DMS79 (cell line): ENCODE measurements around the gene PUM2.

Source experiments
- DNase-seq: peaks from one replicate; lab custom pipeline; 2025; lab: John Stamatoyannopoulos, UW

PUM2 gene

DNA sequence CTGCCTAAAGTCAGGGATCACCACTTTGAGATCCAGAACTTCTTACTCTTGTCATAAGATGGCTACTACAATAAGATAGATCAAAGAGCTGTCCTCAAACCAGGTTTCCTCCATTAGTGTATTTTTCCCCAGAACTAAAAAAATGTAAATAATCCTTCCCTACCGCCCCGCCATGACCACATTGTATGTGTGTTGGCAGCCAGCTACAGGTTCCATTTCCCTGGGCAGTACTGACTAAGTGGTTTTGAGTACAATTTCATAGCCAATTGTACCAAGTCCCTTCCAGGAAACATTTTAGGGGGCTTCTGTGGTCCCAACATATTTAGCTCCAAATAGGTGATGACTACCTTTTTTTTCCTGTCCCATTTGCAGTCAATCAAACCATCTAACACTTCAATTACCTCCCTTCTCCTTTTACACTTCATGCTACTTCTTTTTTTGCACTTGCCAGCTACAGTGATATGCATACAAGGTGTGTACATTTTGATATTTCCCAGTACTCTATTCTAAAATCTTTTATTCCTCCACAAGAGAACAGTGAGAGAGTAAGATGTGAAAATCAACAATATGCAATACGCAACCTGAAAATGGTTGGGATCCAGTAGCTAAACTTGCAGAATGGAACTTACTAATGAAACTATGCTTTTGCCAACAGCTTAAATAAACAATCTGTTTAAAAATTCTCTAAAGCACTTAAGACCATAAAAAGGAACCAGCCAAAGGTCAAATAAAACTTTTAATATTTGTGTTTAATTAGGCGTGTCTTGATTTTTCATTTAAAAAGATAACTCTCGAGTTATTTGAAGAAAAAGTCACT is 3.9 kb downstream of the PUM2 start:
- no peak for DNase-seq

DNA sequence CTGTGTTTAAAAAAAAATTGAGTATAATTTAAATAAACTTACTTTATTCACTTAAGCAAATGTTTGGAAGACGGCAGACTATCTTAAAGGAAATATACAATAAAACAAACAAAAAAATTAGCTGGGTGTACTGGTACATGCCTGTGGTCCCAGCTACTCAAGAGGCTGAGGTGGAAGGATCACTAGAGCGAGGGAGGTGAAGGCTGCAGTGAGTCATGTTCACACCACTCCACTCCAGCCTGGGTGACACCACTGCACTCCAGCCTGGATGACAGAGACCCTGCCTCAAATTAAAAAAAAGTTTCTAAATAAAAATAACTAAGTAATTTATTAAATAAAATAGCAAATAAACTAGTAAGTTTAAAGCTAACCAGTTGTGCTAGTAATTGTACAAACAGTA is 7.5 kb downstream of the PUM2 start:
- DNase-seq = no peak

DNA sequence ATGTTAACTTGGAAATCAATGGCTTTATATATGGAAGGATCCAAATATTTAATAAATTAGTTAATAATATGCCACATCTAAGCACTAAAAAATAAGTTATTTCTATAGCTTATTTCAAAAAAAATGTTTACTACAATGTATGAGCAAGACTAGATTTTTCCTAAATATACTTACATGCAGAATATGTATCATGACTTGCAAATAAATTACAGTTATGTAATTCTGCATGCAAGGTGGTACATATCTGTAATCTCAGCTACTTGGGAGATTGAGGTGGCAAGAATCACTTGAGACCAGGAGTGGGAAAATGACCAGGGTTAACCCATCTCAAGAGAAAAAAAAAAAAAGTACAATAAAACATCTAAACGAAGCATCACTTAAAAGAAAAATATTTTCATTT is 11.6 kb downstream of the PUM2 start:
- DNase-seq = no peak

DNA sequence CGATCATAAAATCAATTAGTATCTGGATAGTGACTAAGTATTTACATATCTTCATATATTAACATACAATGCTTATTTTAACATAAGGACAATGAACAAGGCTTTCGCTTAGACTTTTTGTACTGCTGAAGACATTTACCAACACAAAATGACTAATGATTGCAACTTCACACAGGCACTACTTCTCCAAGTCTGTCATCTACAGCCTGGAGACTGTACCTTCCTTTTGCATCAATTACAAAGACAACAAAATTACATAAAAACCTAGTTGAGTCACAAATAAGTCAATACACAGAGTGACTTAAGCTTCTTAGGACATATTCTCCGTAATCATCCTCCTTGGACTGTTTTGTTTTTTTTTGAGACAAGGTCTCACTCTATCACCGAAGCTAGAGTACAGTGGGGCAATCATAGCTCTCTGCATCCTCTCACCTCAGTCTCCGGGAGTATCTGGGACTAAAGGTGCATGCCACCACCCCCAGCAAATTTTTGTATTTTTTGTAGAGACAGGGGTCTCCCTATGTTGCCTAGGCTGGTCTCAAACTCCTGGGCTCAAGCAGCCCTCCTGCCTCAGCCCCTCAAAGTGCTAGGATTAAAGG is 15.9 kb downstream of the PUM2 start:
- DNase-seq = no peak

DNA sequence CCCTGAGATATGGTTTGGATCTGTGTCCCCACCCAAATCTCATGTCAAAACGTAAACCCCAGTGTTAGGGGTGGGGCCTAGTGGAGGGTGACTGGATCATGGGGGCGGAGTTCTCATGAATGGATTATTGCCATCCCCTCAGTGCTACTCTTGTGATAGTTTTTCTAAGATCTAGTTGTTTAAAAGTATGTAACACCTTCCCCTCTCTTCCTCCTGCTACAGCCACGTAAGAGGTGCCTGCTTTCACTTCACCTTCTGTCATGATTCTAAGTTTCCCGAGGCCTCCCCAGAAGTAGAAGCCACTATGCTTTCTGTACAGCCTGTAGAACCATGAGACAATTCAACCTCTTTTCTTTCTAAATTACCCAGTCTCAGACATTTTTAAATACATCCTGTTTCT is 16.9 kb downstream of the PUM2 start:
- DNase-seq = no peak

DNA sequence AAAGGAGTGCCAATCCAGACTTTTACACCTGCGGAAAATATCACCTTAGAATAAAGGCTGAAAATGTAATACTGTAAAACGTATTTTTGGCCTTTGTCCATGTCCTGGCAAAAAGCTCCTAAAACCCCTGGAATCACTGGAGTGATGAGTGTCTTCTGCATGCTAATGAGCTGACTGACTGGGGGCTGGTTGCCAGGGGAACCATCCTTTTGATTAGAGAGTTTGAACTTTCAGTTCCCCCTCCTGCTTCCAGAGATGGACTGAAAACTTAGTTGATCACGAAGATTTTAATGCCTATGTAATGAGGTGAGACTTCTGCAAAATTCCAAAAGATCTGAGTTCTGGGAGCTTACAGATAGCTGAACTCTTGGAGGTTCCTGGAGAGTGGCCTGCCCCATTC is 20.5 kb downstream of the PUM2 start:
- DNase-seq = no peak

DNA sequence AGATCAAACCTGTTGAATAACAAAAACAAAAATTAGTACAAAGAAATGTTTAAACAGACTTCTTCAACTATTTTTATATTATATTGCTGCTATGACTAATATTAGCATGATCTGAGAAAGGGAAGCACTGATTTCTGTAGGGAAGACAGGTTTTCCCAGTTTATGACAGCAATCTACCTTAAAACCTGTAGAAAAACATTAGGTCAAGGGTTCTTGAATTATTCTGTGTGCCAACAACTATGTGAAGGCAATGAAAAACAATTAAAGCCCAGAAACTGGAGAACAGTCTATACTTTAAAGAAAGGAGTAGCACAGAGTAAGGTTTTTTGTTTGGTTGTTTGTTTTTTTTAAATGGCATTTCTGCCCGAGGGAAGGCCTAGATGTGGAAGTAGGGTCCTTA is 23.3 kb downstream of the PUM2 start:
- no peak for DNase-seq

DNA sequence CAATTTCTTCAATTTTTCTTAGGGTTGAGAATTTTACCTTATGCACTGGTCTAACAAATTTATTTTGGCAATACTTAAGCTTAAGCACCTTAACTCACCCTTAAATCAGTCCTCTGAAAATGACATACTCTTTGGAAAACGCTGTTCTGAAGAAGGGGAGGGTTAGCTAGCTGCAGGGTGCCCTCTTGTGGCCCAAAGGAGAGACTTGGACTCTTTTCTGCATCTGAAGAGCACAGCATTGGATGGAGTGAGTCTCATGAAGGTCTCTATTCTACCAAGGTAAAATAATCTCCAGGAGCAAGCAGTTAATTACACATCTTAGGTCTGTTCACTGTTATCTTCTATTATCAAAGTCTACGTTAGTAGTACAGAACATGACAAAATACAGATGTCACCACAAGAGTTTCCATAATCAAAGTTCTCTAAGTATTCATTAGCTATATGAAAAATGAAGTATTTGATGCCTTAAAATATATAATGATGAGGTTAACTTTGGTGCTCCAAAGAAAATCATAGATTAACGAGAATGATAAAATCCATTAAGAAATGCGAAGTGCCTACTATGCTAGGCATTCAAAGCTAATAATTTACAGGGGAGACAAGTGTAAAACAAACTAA is 24.4 kb downstream of the PUM2 start:
- DNase-seq = no peak

DNA sequence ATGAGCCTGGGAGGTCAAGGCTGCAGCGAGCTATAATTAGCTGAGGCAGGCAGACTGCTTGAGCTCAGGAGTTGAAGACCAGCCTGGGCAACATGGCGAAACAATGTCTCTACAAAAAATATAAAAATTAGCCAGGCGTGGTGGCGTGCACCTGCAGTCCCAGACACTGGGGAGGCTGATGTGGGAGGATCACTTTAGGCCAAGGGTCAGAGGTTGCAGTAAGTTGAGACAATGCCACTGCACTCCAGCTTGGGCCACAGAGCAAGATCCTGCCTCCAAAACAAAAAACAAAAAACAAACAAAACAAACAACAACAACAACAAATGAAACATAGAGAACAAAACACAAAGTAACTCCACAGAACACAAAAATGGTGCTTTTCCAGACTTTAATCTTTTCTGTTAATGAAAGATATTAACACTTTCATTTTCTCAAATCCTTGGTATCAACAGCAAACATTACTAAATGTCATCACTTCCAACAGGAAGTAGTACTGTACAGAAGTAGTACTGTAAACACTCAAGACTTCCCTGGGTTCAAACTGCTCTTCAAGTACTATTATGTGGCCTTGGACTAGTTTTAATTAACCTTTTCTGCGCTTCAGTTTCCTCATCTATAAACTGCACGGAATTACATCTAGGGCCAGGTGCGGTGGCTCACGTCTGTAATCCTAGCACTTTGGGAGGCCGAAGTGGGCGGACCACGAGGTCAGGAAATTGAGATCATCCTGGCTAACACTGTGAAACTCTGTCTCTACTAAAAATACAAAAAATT is 27.9 kb downstream of the PUM2 start:
- DNase-seq = no peak

DNA sequence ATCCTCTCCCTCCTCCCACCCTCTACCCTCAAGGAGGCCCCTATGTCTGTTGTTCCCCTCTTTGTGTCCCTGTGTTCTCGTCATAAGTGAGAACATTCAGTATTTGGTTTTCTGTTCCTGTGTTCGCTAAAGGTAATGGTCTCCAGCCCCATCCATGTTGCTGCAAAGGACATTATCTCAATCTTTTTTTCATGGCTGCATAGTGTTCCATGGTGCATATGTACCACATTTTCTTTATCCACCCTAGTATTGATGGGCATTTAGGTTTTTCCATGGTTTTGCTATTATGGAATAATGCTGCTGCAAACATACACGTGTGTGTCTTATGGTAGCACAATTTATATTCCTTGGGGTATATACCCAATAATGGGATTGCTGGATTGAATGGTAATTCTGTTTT is 33.0 kb downstream of the PUM2 start:
- no peak for DNase-seq

DNA sequence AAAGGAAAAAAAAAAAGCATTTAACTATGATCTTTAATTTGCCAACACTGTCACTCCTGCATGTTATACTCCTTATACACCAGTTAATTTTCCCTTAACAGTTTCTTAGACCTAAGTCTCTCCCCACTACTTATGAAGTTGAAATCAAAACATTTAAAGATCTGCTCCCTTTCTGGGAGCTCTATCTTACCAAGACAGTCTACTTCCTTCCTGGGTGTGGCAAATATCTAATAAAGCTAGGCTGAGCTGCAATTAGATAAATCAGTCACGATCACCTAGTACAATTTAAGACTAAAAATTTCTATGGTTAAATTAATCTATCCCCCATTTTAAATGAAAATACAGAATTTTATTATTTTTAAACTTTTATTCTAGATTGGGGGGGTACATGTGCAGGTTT is 33.4 kb downstream of the PUM2 start:
- no peak for DNase-seq

DNA sequence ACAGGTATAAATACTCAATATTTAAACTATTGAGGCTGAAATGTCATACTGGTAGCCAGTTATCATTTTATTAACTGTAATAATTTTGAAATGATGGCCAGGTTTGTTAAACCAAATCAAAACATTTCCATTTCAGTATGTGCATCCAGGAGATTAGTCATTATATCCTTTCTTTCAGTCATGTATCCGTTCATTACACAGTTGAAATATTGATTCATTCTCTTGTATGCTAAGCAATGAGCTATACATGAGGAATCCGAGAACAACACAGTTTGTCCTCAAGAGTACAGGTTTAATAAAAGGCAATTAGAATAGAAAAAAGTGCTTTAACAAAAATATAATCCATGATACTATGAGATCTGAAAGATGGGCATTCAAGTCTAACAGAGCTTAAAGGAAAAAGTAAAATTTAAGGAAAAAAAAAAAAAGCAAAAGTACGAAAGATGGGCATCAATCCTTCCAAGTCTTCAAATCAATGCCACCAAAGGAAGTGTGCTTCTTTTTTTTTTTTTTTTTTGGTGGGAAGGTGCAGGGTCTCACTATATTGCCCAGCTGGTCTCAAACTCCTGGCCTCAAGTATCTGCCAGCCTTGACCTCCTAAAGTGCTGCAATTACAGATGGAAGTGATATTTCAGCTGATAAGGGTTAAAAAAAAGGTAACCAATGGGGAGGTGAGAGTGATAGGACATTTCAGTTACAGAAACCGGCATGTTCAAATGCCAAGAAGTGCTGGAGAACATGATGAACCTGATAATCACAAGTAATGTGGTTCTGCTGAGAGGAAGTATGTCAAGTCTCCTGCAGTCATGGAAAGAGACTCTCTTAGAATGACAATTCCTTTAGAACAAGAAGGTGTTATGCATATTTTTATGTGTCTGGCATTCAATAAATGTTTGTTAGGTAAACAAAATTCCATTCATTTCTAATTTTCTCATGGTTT is 35.8 kb downstream of the PUM2 start:
- DNase-seq = no peak

DNA sequence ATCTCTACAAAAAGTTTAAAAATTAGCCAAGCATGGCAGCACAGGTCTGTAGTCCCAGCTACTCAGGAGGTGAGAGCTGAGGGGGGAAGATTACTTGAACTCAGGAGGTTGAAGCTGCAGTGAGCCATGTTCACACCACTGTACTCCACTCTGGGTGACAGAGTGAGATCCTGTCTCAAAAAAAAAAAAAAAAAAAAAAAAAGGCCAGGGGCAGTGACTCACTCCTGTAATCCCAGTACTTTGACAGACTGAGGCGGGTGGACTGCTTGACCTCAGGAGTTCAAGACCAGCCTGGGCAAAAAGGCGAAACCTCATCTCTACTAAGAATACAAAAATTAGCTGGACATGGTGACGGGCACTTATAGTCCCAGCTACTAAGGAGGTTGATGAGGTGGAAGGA is 37.0 kb downstream of the PUM2 start:
- DNase-seq = no peak

DNA sequence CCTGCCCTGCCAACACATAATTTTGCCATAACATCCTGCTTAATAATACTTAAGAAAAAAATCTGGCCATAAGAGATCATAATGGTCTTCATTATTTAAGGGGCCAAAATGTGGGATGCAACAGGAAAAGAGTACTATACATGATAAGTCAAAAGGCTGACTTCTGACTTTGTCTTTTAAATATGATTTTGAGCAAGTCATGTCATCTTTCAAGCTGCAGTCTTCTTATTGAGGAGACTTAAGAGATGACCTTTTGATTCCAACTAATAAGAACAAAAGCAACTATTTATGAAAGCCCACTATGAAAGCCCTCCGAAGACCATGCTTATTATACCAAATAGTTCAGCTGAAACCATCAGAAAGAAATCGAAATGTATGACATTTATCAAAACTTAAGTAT is 41.6 kb downstream of the PUM2 start:
- no peak for DNase-seq

DNA sequence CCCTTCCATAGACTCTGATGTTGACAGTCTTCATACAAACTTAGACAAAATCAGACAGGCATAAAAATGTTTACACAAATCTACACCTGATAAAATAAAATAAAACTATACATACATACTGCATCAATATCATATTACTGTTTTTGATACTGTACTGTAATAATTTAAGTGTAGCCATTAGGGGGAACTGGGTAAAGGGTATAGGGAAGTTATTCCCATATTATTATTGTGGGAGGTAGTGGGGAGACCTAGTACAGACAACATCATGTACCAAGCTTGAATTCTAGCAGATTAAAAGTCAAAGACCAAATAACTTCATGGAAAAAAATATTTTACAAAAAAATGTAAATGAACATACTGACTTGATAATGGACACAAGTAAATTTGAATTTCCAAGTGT is 43.3 kb downstream of the PUM2 start:
- no peak for DNase-seq

DNA sequence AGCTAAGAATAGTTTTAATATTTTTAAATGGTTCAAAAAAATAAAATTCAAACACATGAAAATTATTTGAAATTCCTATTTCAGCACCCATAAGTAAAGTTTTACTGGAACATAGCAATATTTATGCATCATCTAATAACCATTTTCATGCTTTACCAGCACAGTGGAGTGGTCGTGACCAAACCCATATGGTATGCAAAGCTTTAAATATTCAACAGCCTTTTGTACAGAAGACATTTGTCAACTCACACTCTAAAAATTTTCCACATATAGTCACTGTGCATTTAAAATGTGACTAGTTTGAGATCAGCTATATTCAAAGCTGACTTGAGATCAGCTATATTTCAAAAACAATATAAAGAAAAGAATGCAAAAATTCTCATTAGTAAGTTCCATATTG is 46.2 kb downstream of the PUM2 start:
- DNase-seq = no peak

DNA sequence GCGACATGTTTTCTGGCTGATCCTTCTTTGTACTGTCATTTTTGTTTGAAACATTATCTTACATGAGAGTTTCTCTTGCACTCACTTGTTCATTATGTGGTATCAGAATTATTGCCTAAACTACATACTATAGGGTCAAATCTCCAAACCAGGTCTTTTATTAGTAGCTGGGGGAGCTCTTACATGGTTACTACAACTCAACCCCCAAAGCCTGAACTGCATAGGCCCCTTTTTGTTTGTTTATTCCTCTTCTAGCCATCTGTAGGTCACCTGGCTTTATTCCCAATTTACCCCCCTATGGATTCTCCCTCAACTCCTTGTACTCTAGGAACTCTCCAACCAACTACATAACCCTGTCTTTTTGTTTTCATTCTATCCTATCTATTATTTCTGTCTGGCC is 46.7 kb downstream of the PUM2 start:
- DNase-seq = no peak

DNA sequence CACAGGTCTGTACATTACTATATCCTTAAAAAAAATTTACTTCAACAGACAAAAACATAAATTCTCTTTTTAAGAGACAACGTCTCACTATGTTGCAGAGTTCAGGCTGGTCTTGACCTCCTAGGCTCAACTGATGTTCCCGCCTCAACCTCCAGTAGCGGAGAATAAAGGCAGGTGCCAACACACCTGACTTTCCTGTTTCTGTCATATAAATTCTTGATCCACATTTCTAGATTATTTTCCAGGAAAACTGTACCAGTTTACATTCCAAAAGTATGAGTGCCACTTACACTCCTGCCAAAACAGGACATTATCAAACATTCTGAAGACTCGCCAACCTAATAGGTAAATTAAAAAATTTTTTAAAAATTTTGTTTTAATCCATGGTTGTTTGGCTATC is 48.6 kb downstream of the PUM2 start:
- no peak for DNase-seq

DNA sequence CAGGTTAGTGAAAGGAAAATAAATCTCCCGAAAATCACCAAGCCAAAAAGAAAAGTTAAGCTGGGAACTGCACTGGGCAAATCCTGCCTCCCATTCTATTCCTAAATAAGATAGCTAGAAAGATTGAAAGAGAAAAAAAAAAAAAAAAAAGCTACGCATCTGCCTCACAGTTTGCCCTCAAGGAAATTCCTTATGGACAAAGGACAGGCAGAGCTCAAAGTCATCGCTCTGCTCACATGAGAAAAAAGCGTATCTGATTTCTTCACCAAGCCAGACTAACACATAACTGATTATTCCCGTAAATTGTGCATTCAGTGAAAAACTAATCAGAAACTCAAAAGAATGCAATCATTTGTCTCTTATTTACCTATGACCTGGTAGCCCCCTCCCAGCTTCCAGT is 50.0 kb downstream of the PUM2 start:
- no peak for DNase-seq

DNA sequence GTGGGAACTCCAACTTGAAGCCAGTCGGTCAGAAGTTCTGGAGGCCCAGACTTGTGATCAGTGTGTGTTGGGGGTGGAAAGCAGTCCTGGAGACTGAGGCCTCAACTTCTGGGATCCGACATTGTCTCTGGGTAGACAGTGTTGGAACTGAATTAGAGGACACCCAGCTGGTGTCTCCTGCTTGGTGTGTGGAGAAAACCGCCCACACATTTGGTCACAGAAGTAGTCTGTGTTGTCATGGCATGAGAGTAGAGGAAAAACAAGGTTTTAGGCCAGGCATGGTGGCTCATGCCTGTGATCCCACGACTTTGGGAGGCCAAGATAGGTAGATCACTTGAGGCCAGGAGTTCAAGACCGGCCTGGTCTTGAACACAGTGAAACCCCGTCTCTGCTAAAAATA is 51.5 kb downstream of the PUM2 start:
- DNase-seq = no peak

DNA sequence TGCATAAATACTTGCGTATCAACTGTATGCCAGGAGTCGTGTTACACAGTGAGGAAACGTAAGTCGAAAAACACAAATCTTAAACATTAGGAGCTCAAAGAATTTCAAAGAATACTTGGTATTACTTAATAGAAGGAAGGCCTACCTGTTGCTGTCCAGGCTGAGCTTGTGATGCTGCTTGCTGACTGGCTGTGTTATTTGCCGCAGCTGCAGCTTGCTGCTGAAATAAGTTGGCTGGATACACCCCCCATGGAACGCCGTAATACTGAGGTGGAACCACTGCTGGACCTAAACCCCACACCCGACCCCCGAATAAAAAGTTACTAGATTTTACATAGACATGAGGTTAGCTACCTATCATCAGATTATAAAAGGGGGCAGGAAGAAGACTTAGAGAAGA is 56.4 kb downstream of the PUM2 start:
- DNase-seq = no peak

DNA sequence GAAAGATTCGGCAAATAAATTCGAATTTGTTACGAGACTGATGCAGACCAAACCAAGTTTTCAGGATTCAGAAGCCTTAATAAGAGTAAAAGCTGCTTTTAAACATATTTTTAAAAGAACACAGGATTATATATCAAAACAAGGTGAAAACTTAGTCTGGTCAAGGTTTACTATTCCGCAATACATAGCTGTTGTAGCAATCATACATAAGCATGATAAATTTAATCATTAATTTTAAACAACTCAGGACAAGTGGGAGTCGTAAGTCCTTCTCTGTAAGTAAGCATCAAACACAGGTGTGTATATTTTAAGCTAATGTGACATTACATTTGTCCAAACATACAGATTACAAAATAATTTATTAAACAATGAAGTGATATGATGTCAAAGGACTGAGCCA is 57.7 kb downstream of the PUM2 start:
- no peak for DNase-seq
